Activated CD4-positive, alpha-beta T cell treated with anti-CD3 and anti-CD28 coated beads for 24 hours (primary cell): ENCODE data around the gene TSKS.

Experiments
- DNase-seq, 2 donors: peaks; one replicate each; pipeline ENCODE4 v3.0.0-alpha.2; 2020; ENCODE audit warnings: low read depth in 2 of 2

TSKS gene

DNA sequence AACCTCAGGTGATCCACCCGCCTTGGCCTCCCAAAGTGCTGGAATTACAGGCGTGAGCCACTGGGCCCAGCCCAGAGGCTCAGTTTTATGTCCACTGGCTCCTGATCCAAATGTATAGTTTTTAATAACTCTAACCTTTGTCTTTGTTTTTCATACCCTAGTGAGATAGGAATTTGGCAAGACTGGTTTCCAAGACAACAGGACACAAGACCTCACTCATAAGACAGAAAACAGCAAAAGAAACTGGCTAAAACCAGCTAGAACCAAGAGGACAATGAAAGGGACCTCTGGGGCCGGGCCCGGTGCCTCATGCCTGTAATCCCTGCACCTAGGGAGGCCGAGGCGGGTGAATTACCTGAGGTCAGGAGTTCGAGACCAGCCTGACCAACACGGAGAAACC is 44.6 kb downstream of the TSKS start:
- no peak for DNase-seq

DNA sequence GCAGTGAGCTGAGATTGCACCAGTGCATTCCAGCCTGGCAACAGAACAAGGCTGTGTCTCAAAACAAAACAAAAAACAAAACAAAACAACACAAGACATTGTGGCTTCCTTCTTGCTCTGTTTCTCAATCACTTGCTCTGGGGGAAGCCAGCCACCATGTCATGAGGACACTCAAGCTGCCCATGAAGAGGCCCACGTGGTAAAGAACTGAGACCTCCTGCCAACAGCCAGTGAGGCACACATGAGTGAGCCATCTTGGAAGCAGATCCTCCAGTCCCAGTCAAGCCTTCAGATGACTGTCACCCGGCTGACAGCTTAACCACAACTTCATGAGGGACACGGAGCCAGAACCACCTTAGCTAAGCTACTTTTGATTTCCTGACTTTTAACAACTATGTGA is 47.0 kb downstream of the TSKS start:
- DNase-seq = no peak

DNA sequence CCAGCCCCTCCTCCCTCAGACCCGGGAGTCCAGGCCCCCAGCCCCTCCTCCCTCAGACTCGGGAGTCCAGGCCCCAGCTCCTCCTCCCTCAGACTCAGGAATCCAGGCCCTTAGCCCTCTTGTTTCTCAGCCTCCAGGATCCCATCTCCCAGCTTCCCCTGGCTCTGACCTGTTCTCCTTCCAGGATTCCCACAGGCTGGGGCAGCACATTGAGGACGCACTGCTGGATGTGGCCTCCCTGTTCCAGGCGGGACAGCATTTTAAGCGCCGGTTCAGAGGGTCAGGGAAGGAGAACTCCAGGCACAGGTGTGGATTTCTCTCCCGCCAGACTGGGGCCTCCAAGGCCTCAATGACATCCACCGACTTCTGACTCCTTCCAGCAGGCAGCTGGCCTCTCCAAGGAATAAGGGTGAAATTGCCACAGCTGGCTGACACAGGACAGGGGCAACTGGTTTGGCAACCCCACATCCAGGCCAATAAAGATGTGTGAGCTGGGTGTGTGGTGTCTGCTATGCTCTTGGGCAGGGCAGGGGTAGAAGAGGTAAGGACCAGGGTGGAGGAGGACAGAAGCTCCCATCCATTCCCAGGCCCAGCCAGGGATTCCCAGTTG is 49.8 kb downstream of the TSKS start:
- no peak for DNase-seq

DNA sequence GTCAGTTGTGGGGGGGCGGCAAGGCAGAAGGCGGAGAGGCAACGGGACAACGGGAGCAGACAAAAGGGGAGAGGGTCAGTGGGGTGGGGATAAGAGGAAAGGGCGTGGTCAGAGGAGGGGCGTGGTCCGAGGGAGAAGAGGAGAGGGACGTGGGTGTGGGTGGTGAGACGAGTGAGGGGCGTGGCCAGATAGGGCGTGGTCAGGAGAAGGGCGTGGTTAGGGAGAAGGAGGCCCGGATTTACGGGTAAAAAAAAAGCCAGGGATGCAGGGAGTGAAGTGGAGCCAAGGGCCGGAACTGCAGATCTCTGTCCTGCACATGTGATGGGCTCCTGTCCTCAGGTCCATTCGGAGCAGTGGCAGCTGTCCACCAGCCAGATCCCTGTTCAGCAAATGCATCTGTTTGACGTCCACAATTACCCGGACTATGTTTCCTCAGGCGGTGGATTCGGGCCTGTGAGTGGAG is 50.7 kb downstream of the TSKS start:
- no peak for DNase-seq

DNA sequence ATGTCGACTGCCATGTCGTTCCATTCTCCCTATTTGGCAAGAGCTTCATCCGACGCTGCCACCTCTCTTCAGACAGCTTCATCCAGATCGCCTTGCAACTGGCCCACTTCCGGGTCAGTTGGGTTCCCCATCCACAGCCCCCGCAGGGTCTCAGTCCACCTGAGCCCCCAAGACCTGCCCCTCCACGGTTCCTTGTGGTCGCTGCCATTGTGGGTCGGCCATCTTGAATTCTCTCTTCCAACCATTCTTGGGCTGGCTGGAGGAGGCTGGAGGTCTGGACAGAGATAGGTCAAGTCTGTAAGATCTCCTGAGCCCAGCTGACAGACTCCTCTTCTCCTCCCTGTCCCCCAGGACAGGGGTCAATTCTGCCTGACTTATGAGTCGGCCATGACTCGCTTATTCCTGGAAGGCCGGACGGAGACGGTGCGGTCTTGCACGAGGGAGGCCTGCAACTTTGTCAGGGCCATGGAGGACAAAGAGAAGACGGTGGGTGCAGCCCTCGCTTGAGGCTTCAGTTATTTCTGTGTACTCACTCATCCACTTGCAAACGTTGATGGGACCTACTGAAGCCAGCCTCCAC is 52.6 kb downstream of the TSKS start:
- DNase-seq = no peak

- DNase-seq = no peak
These were observed 57.2 kb downstream of the TSKS start for GRCh38 chr19:49705919-49706318.

- DNase-seq = no peak
These were observed 58.0 kb downstream of the TSKS start for GRCh38 chr19:49704888-49705642.

DNA sequence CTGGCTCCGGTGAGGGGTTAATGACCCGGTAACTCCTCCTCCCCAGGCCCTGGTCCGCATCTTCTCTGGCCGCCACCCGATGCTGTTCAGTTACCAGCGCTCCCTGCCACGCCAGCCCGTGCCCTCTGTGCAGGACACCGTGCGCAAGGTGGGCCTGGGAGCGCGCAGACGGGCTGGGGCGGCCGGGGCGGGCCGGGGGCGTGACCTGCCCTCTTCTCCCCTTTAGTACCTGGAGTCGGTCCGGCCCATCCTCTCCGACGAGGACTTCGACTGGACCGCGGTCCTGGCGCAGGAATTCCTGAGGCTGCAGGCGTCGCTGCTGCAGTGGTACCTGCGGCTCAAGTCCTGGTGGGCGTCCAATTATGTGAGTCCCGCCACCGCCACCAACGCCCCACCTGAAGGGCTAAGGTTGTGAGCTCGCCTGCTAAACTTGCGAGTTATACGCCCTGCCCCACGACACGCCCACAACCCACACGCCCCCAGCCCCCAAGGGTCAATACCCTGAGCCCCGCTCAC is 61.8 kb downstream of the TSKS start:
- DNase-seq = no peak

- DNase-seq = no peak
These were observed 62.5 kb downstream of the TSKS start for GRCh38 chr19:49700563-49700962.

GRCh38 chr19:49699364-49699763 is 63.7 kb downstream of the TSKS start:
- DNase-seq = no peak

DNA sequence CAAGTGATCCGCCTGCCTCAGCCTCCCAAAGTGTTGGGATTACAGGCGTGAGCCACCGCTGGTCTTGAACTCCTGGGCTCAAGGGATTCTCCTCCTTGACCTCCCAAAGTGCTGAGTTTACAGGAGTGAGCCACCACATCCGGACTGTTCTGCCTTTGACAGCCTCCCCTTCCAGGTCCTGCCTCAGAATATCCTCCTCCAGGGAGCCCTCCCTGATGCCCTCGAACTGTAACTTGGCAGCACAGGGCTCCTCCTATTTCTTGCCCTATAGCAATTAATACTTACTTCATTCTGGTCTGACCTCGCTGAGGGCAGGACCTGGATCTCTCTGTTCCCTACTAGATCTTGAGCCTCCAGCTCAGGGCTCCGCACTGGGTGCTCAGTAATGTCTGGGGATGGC is 66.2 kb downstream of the TSKS start:
- DNase-seq = no peak

DNA sequence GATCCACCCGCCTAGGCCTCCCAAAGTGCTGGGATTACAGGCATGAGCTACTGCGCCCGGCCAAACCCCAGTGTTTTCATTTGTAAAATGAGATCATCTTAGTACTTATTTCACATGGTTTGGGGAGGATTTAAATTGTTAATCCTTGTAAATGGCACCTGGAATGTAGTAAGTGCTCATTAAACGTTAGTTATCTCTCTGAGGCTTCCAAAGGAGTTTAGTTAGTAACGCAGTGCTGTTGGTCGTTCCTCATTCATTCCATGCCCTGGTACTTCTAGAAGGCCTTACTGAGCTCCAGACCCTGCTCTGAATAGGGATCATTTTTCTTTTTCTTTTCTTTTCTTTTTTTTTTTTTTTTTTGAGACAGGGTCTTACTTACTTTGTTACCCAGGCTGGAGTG is 67.0 kb downstream of the TSKS start:
- no peak for DNase-seq

GRCh38 chr19:49692147-49692506 is 71.0 kb downstream of the TSKS start:
- no peak for DNase-seq

GRCh38 chr19:49691243-49692146 is 71.6 kb downstream of the TSKS start:
- no peak for DNase-seq

DNA sequence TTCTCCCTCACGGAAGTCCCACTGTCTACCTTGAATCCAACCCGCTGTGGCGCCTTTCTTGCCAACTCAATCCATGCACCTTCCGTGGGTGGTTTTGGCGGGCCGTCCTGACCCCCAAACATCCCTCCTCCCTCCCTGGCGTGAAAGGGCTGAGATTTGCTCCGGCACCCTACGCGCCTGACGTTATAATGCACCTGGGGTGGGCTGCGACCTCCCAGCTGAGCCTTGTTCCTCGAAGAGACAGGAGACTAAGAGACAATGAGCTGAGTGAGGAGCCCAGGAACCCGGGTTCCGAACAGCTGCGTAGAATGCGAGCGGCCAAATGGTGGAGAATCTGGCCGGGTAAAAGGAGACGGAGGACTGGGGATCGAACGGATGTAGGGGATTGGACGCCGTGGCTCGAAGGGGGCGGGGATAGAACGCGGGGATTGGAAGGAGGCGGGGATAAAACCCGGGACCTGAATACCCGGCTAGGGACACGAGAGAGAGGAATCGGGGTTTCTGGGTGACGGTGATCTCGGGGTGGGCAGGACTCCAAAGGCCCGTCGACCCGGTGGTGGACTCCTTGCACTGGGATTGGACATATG is 72.4 kb downstream of the TSKS start, which contains the start of gene CPT1C:
Gene CPT1C (plus strand): TSS at position 461 of the 587 bp plus-strand sequence. CDS start 1,137 bp downstream, outside the sequence.
- peak in 1 of 2 donors; percentile 58 for DNase-seq

DNA sequence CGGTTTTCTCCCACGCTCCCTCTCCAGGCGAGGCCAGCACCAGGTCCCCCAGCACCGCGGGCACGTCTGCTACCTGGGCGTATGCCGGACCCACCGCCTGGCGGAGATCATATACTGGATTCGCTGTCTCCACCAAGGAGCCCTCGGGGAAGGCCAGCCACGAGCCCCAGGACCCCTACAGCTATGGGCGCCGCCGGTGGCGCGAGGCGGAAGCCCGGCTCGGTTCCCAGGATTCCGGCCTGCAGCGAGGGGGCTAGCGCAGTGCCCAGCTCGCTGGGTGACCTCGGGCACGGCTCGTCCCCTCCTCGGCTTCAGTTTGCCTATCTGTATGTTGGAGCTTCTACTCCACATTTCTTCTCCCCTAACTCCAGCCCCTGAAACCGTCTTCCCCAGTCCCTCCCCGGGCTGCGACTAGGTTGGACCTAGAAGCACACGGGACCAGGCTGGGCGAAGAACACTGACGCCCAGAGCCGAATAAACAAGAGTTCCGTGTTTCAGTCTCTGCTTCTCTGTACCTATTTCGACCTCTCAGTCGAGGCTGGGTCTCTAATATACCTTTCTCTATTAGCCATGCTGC is 72.9 kb downstream of the TSKS start:
- no peak for DNase-seq
